GM19455 (cell line): ENCODE data around the gene MAGEF1.
"Not testable (repeated sequence)": the region's sequence is repeated elsewhere in the genome, so short reads cannot be mapped to it uniquely, and the experiment has no call there.

Experiments
- ATAC-seq: cut with Tn5 transposase; IDR thresholded peaks from one replicate; pipeline ENCODE4 v1.9.1; 2021; ENCODE audit not compliant: unreplicated experiment

Gene MAGEF1

DNA sequence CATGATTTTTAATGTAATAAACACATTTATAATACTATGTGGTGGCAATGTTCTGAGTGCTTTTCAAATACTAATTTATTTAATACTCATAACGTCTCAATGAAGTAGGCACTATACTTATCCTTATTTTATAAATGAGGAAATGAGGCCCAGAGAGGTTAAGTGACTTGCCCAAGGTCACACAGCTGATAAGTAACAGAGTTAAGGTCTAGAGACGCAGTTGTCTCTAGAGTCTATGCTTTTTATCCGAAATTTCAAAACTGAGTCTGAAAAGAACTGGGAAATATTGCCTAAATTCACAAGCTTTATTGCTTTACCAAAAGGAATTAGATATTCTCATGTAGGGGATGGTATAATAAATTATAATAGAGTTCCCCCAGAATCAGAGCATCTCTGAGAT lies 31.4 kb upstream of the MAGEF1 start:
- no peak for ATAC-seq

DNA sequence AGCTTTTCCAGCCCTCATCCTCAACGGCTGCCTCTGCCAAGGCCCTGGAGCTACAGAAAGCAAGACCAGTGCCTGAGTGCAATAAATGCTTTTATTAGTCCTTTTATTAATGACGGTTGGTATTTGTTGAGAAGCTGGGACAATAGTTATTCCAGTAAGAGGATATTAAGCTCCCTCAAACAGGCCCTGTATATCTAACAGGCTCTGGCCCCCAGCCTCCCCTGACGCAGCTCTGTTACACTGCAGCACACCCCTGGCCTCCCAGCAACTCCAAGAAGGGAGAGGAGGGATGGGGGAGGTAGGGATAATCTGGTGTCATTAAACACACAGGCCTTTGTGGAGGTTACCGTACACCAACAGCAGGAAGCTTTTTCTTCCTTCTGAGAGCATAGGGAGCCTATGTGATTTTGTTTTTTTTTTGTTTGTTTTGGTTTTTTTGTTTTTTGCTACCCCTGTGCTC lies 30.8 kb upstream of the MAGEF1 start:
- no peak for ATAC-seq

DNA sequence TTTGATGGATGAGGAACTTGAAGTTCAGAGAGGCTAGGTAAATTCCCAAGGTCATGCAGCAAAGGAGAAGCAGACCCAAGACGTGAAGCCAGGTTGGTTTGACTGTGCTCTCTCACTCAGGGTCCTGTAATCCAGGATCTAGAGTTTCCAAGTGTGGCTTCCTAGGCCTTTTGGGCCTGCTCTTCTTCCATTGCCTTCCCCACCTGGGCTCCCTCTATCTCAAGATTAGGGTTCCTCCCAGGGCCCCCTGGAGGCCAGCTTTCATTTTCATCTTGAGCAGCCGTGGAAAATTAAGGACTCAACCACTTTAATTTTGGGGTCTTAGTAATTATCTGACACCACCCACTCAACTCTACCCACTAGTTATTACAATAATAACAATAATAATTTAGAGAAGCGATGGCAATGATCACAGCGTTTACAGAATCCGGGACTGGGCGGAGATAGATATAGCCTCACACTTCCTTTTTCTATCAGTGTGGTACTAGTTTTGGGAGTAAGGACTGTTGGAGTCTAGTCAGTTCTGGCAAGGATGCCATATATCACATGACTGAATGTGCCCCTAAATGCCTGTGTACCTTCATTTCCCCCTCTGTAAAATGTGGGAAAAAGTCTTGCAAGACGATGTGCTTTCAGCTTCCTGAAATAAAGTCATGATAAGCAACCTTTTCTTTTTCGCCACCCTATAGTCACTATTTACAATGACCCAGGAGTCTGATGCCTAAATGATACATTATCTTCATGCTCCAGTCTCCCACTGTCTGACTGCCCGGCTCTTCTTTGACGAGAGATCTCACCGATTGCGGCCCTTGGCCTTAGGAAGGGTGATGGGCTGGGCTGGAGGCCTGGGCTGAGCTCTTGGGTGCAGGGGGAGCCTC lies 30.2 kb upstream of the MAGEF1 start:
- no peak for ATAC-seq

- no peak for ATAC-seq
Measured at GRCh38 chr3:184741259-184741556, 29.3 kb upstream of the MAGEF1 start.

DNA sequence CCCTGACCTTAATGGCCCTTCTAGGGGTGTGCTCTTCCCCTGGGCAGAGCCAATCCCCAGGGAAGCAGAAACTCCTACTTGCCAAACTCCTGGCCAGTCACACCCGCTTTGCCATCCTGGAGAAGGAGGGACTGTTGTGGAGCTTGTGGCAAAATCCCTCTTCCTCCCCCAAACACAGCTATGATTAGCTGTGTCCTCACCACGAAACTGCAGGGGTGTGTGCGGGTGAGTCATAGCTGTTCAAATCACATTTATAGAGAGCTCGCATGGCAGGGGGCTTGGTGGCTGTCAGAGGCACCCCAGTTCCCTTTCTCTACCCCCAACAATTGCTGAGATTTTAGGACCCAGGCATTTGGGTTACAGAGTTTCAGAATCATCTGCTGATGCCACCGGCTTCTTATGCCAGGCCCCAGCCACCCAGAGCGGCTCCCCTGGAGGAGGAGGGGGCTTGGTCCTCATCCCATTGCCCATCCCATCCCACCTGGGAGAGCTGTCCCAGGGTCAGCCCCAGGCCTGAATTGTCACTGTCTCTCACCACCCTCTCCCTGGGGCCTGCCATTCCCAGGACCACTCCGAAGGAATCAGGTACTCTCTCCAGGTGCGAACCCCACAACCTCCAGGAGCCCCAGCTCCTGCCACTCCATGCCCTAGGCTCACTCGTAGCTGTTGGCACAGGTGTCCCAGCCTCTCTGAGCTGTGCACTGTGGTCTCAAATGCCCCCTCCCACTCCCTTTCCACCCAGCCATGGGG lies 28.8 kb upstream of the MAGEF1 start:
- no peak for ATAC-seq

DNA sequence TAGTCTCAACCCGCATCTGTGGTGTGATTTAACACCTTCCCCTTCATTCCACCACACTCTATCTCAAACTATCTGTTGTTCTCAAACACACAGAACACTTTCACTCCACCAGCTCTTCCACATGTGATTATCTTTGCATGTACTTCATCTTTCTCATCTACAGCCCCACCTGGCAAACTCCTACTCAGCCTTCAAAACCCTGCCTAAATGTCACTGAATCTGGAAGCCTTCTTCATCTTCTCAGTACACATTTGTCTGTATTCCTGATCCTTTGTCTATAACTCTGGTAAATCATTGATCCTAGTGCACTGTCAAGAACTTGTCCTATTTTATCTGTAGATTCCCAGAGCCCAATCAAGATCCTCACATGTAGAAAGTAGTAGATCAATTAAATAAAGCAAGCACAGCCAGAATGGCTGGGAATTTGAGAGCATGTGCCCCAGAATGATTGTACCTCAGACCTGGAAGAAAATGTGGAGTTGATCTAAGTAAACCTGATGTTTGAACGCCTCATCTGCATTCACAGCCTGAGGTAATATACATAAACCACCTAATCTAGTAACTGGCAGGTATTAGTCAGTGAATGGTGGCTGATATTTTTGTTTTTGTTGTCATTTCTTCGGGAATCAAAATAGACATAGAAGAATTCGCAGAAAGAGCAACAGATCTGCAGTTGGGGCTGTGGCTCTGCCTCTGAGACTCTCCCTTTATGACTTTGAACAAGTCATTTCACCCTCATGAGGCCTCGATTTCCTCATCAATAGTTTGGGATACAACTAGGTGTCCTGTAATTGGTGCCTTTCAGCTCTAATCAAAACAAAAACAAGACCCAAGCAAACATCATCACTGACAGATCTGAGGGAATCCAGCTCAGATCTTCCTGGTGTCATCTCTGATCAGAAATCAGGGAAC lies 28.0 kb upstream of the MAGEF1 start:
- no peak for ATAC-seq

GRCh38 chr3:184738982-184739381 lies 27.1 kb upstream of the MAGEF1 start:
- ATAC-seq, result no peak

- ATAC-seq, result no peak
Measured at GRCh38 chr3:184738506-184738890, 26.6 kb upstream of the MAGEF1 start.

DNA sequence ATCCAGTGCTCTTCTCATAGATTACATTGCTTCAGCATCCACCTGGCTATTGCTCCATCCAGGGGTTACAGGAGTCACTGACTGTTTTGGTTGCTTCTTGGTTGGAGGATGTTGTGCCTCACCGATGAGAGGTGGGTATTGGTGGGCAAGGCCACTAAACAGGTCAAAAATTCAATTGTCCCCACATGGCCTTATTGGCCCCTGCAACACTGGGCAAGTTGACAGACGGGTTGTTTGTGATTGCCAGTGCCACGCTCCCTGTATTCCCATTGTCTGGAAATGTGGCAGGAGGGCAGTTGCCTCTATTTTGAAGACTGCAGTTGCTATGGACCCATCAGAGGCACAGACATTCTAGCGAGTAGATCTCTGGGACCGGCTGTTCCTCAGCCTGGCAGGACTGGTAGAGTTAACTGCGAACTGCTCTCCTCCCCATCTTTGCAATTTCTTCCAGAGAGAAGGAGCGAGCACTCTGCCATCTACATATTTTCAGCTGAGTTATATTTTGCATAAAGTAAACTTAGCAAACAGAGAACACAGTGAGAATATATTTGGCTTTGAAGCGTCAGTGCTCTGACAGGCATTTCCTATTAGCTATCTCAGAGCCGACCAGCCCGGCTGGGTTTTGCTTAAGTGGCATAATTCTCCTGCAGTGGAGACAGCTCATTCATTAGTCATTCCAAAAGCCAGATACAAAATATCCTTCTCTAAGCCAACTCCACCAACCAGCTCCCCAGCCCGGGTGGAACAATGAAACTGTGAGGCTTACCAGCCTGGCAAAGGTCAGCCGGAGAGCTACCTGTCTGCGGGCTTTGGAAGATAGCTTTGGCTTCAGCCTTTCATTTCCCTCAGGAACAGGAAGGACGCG lies 26.0 kb upstream of the MAGEF1 start:
- no peak for ATAC-seq

- no peak for ATAC-seq
Measured at GRCh38 chr3:184737063-184737462, 25.2 kb upstream of the MAGEF1 start.

- no peak for ATAC-seq
Measured at GRCh38 chr3:184734903-184735701, 23.2 kb upstream of the MAGEF1 start.

GRCh38 chr3:184733971-184734608 lies 22.2 kb upstream of the MAGEF1 start:
- no peak for ATAC-seq

GRCh38 chr3:184733181-184733580 lies 21.3 kb upstream of the MAGEF1 start:
- no peak for ATAC-seq

DNA sequence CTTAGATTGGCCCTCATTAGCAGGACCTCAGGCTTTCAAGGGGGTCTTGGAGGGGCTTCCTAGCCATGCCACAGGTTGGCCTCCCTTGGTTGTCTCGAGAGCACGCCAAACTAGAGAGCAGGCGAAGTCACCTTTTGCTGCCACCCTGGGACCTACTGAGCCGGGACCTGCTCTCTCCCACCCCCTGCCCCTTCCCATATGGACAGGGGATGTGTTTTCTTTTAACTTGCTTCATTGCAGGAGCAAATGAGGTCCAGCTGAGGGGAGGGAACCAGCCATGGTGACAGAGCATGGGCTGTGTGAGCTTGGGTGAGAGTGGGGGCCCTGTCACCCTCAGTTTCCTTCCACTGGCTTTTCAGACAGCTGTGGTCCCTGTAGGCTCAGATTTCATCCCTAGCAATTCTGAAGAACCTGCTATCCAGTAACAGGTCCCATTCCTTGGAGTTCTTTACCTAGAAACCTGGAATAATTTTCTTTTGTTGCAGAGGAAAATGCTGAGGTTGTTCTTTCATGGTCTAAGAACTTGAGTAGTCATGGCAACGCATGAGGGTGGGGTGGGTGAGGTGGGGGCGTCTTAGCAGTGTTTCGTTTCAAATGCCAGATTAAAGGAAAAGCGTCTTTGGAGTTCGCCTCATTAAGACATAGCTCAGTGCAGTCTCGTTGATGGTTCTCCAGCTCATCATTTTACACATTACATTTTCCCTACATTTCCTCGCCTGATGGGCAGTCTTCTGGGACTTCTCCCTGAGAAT lies 20.1 kb upstream of the MAGEF1 start:
- ATAC-seq, result no peak

DNA sequence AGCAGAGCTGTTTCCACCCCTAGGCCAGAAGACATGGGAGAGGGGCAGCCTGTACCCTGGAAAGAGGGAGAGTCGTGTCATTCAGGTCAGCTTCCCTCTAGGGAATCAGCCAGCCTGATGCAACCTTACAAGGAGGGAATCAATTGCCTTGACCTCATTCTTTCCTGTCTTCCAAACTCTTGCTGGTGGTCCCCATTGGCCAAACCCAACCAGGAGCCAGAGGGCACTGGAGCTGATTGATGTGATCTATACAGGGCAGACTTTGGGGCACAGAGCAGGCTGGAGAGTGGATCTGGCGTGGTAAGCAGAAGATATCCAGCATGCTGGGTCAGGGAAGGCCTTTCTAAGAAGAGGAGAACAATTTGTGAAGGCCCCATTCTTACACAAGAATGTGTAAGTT lies 19.1 kb upstream of the MAGEF1 start:
- ATAC-seq, result no peak

DNA sequence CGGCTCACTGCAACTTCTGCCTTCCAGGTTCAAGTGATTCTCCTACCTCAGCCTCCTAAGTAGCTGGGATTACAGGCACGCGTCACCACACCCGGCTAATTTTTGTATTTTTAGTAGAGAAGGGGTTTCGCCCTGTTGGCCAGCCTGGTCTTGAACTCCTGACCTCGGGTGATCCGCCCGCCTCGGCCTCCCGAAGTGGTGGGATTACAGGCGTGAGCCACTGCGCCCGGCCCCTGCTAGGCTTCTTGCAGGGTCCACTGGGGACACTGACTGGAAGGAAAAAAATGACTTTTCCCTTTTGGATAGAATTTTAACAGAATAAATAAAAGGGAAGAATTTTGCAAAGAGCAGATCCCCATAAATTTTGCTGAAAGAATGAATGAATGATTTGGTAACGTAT lies 17.3 kb upstream of the MAGEF1 start:
- ATAC-seq, result not testable (repeated sequence)

DNA sequence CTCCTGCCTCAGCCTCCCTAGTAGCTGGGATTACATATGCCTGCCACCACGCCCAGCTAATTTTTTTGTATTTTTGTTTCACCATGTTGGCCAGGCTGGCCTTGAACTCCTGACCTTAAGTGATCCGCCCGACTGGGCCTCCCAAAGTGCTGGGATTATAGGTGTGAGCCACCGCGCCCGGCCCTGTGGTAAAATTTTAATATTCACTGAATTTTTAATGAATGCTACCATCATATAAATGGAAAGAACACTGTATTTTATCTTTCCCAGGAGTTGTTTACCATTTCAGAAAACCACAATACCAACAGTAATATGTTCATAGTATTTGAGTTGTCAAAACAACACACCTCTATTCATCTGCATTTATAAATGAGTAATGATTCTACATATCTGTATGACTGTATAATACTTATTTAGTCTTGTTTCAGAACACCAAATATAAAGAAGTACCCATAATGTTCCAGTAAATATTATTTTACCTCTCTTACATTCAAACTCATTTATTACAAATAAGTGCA lies 16.2 kb upstream of the MAGEF1 start:
- ATAC-seq, result no peak

DNA sequence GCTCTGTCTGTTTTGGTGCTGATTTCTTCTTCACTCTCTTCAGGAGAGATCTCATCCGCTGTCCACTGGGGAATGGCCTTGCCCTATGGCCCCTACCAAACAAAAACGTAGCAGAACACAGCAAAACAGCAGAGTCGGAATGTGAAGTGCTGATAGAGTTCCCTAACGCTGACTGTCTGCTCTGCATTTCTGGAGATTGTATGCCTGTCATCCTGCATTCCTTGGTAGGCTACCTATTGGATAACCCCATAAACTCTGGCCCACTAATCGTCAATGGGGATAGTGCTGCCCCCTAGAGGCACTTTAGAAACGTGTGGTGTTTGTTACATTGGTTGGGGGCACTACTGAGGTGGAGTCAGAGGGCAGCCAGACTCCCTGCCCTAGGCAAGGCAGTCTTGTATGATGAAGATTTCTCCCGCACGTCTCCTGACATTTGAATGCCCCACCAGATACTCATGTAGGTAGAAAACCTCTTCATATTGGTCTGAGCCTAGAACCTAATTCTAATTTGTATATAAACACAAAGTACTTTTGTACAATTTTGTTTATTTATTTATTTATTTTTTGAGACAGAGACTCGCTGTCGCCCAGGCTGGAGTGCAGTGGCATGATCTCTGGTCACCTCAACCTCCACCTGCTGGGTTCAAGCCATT lies 15.6 kb upstream of the MAGEF1 start:
- no peak for ATAC-seq
